ENCODE data around the gene TXNDC17. TPM values are rescaled to one million over a fixed set of nuclear protein-coding genes. Genes with fewer than 3 reads are reported as not detected.

TXNDC17 gene
- total and polyA plus RNA-seq, 3 donors from 2014 or later = 101 to 119 (median 119) TPM

DNA sequence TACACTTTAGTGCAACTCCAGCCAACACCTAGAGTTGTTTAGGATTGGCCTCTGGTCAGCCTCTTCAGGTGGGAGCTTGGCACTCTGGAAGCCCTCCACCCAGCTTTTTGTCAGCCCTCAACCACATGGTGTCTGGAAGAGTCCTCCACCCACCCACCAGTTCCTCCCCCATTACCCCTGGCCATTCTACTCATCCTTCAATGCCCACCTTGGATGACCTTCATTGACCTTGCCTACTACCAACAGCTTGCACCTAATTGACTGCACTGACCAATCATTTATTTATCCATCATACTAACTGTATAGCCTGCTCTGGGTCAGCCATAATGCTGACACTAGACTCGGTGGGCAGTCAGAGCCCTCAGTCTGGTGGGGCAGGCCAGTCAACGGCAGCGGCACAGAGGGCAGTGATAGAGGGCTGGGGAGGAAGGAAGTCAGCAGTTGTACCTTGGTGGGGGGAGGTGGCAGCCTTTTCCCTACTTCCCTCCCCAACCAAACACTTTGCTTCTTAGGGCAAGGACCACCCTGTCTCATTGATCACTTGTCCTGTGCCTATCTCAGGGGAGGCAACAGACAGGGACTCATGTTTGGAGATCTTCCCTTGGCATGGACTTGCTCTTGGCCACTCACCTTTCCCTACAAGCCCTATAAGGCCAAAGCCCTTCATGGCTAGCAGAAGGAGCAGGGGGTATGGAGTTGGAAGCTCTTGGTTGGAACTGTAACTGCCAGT, 43.0 kb downstream of the TXNDC17 start:
- Histone ChIP-seq H3K4me1 (no peaks in the 10 kb centered on the region), H3K27me3 (no peaks in the 10 kb centered on the region), H3K4me3 (no peak overlapping the region), H3K9me3 (no peaks in the 10 kb centered on the region), H3K36me3 (ENCODE audit: low read depth, missing control alignments) (no peaks in the 10 kb centered on the region), H3K27ac (no peak overlapping the region)
- no peak for DNase-seq
- intact Hi-C loops (cut with DNase I; ENCODE audit: low total_unique reads) = no loop called here
- TF ChIP-seq, protein P1, sequence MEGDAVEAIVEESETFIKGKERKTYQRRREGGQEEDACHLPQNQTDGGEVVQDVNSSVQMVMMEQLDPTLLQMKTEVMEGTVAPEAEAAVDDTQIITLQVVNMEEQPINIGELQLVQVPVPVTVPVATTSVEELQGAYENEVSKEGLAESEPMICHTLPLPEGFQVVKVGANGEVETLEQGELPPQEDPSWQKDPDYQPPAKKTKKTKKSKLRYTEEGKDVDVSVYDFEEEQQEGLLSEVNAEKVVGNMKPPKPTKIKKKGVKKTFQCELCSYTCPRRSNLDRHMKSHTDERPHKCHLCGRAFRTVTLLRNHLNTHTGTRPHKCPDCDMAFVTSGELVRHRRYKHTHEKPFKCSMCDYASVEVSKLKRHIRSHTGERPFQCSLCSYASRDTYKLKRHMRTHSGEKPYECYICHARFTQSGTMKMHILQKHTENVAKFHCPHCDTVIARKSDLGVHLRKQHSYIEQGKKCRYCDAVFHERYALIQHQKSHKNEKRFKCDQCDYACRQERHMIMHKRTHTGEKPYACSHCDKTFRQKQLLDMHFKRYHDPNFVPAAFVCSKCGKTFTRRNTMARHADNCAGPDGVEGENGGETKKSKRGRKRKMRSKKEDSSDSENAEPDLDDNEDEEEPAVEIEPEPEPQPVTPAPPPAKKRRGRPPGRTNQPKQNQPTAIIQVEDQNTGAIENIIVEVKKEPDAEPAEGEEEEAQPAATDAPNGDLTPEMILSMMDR (IDR thresholded peaks at IDR 0.05) = no peak
- TF ChIP-seq POLR2A (IDR thresholded peaks at IDR 0.05) = no peak
- WGBS, 2 donors = 96 to 100% methylated on average over 1 to 3 of the region's 3 CpGs

DNA sequence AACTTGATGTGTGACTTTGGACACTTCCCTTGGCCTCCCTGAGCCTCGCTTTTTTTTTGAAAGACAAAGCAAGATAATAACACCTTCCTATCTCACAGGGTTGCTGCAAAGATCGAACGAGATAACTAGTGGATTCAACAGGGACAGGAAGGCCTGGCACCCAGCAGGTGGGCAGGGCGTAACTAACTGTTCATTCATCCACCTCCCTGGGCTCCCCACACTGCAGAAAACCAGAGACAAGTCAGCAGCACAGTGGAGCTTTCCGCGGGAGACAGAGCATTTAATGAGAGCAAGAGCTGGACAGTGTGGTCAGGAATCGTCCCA, 43.6 kb downstream of the TXNDC17 start:
- DNase-seq = no peak
- WGBS, 2 donors = 74 to 80% methylated on average over 7 of the region's 7 CpGs
- no peaks in the 10 kb centered on the region for H3K4me1 ChIP-seq
- TF ChIP-seq, protein P1 (IDR thresholded peaks at IDR 0.05) = no peak
- TF ChIP-seq POLR2A (IDR thresholded peaks at IDR 0.05) = no peak
- intact Hi-C loops (cut with DNase I; ENCODE audit: low total_unique reads) = no loop called here
- no peak overlapping the region for H3K27ac ChIP-seq
- H3K36me3 ChIP-seq (ENCODE audit: low read depth, missing control alignments) = no peaks in the 10 kb centered on the region
- no peaks in the 10 kb centered on the region for H3K9me3 ChIP-seq
- no peak overlapping the region for H3K4me3 ChIP-seq
- no peaks in the 10 kb centered on the region for H3K27me3 ChIP-seq

DNA sequence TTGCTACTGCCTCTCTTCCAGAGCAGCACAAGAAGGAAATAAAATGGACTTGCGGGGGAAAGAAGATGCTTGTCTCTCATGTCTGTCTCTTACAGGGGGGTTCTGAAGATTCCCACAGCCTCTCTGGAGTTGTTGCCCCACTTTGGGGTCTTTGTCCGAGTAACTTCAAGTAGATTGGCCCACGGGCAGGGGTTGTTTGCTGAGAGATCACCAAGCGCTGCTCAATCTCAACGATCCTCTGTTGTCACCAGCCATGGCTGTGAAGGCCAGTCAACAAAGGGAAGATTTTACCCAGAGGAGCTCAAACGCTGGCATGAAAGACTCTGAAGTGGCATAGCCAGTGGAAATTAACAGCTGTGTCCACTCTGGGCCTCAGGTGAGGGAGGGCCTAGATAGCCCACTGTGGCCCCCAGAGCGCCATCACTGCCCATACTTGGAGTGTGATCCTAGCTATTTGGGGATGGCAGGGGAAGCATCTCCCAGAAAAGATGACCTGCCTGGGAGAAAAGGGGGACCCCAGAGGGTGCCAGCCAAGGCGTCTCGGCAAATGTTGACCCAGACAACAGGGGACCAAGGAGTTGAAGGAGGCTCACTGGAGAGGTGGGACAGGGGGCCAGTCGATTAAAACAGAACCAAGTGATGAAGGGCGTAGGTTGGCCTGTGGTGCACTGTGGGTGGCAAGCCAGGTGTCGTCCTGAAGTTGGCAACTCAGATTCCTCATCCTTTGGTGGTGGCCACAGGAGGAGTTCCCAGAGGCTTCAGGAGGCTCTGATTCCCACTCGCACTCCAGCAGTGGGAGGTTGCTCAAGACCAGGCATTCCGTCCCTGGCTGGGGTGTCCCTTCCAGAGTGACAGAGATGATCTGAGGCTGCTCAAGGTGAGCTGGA, 44.3 kb downstream of the TXNDC17 start:
- Histone ChIP-seq H3K27ac (no peak overlapping the region), H3K4me1 (no peaks in the 10 kb centered on the region), H3K4me3 (no peak overlapping the region), H3K27me3 (no peaks in the 10 kb centered on the region), H3K9me3 (no peaks in the 10 kb centered on the region), H3K36me3 (ENCODE audit: low read depth, missing control alignments) (no peaks in the 10 kb centered on the region)
- no peak for DNase-seq
- intact Hi-C loops (cut with DNase I; ENCODE audit: low total_unique reads) = no loop called here
- WGBS, 2 donors = 87 to 95% methylated on average over 9 to 14 of the region's 14 CpGs
- TF ChIP-seq, protein P1 (IDR thresholded peaks at IDR 0.05) = no peak
- no peak for TF ChIP-seq POLR2A (IDR thresholded peaks at IDR 0.05)

DNA sequence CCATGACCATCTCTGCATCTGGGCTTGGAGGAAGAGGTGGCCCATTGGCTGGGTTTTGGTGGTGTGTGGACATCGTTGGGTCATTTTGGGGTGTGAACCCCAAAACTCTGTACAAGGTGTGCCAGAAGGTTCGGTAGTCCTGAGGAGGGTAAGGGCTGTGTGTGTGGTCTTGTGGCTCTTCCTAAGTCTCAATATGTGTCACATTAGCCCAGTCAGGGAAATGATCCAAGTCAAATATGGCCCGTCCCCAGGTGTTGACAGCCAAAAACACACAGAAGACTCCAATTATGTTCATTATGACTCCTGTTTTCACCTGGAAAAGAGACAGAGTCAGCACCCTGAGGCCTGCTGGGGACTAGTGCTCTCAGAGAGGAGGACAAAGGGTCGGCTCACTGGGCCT, 45.2 kb downstream of the TXNDC17 start:
- intact Hi-C loops (cut with DNase I; ENCODE audit: low total_unique reads) = no loop called here
- 84 to 90% methylated on average over 2 to 4 of the region's 4 CpGs for WGBS, 2 donors

More for the DNA sequence above, 45.2 kb downstream of the TXNDC17 start:
- TF ChIP-seq, protein P1 (IDR thresholded peaks at IDR 0.05) = no peak
- no peak for TF ChIP-seq POLR2A (IDR thresholded peaks at IDR 0.05)
- no peak overlapping the region for H3K27ac ChIP-seq
- no peak overlapping the region for H3K4me3 ChIP-seq
- H3K9me3 ChIP-seq = no peaks in the 10 kb centered on the region
- DNase-seq = no peak
- no peaks in the 10 kb centered on the region for H3K36me3 ChIP-seq (ENCODE audit: low read depth, missing control alignments)
- no peaks in the 10 kb centered on the region for H3K4me1 ChIP-seq
- H3K27me3 ChIP-seq = no peaks in the 10 kb centered on the region

Data from testis (tissue), 3 donors.